Measurements from ENCODE around the gene SGK2.

SGK2 gene

GRCh38 chr20:43563991-43564390, 5.2 kb downstream of the SGK2 start (continued):
- TF ChIP-seq ZNF518A (tag by site-specific recombination; conservative IDR thresholded peaks at IDR 0.05; ENCODE audit: low read depth) = no peak

- POLR2A ChIA-PET = no interaction called here
- no peaks in the 10 kb centered on the region for H3K4me1 ChIP-seq (ENCODE audit: control insufficient read depth, insufficient read depth, low read length)
- CTCF ChIA-PET = no interaction called here
- H3K9me3 ChIP-seq (ENCODE audit: control insufficient read depth, insufficient read depth, low read depth, low read length) = no peaks in the 10 kb centered on the region
- H3K4me3 ChIP-seq (ENCODE audit: low read depth, low read length) = no peak overlapping the region
- no peaks in the 10 kb centered on the region for H3K36me3 ChIP-seq (ENCODE audit: control insufficient read depth in 2 of 2, insufficient read depth in 1 of 2, low read length in 2 of 2)
- TF ChIP-seq ZNF585B (tag by site-specific recombination; IDR thresholded peaks at IDR 0.05) = no peak
- no peak for TF ChIP-seq ZNF16 (tag by site-specific recombination; IDR thresholded peaks at IDR 0.05; ENCODE audit: low read depth)
- TF ChIP-seq ZSCAN4 (tag by site-specific recombination; IDR thresholded peaks at IDR 0.05) = no peak
- TF ChIP-seq CTCF (tag by site-specific recombination; IDR thresholded peaks at IDR 0.05) = no peak
- no peak for TF ChIP-seq ZNF692 (tag by site-specific recombination; IDR thresholded peaks at IDR 0.05)
- TF ChIP-seq PRDM4 (tag by site-specific recombination; IDR thresholded peaks at IDR 0.05) = no peak
- no peak for TF ChIP-seq ZNF169 (tag by site-specific recombination; IDR thresholded peaks at IDR 0.05)
- no peak for TF ChIP-seq YY1 (tag by site-specific recombination; IDR thresholded peaks at IDR 0.05)
- H3K27ac ChIP-seq (ENCODE audit: extremely low read depth, low read depth, low read length) = no peak overlapping the region
These were observed 5.6 kb downstream of the SGK2 start for GRCh38 chr20:43564455-43564854.

GRCh38 chr20:43564993-43565757, 6.3 kb downstream of the SGK2 start:
- Histone ChIP-seq H3K27ac (ENCODE audit: extremely low read depth, low read depth, low read length) (no peak overlapping the region), H3K4me3 (ENCODE audit: low read depth, low read length) (no peak overlapping the region), H3K9me3 (ENCODE audit: control insufficient read depth, insufficient read depth, low read depth, low read length) (no peaks in the 10 kb centered on the region), H3K36me3 (ENCODE audit: control insufficient read depth in 2 of 2, insufficient read depth in 1 of 2, low read length in 2 of 2) (no peaks in the 10 kb centered on the region), H3K4me1 (ENCODE audit: control insufficient read depth, insufficient read depth, low read length) (no peaks in the 10 kb centered on the region)
- POLR2A ChIA-PET = no interaction called here
- CTCF ChIA-PET = no interaction called here
- no peak for TF ChIP-seq ZNF202 (tag by site-specific recombination; IDR thresholded peaks at IDR 0.05; ENCODE audit: borderline replicate concordance)
- TF ChIP-seq ZNF335 (tag by site-specific recombination; conservative IDR thresholded peaks at IDR 0.05) = 0 out of 2 replicates have a peak, but pooled peaks have one; percentile 32

Measured in HEK293 (cell line).